GM21390 (cell line): ENCODE measurements around the gene FUT9.

ENCODE experiments used
- ATAC-seq: cut with Tn5 transposase; IDR thresholded peaks from one replicate; pipeline ENCODE4 v1.9.1; 2021; ENCODE audit not compliant: unreplicated experiment

Gene FUT9

GRCh38 chr6:96015518-96016333 lies at the start of gene FUT9:
Gene FUT9 (plus strand): TSS chr6:96015974. CDS start chr6:96203156, 187,182 bp downstream.
- ATAC-seq: no peak

GRCh38 chr6:95967594-95967993 lies 48.2 kb upstream of the FUT9 start:
- ATAC-seq: no peak

- ATAC-seq: no peak
Observed at GRCh38 chr6:95973976-95974375, 41.8 kb upstream of the FUT9 start.

- ATAC-seq: no peak
Observed at GRCh38 chr6:95978230-95978629, 37.5 kb upstream of the FUT9 start.

GRCh38 chr6:95991906-95992305 lies 23.9 kb upstream of the FUT9 start:
- no peak for ATAC-seq

- no peak for ATAC-seq
Observed at GRCh38 chr6:95994151-95994550, 21.6 kb upstream of the FUT9 start.

GRCh38 chr6:95998133-95998532 lies 17.6 kb upstream of the FUT9 start:
- ATAC-seq: no peak

GRCh38 chr6:96001891-96002575 lies 13.7 kb upstream of the FUT9 start:
- ATAC-seq: no peak

- ATAC-seq: no peak
Observed at GRCh38 chr6:96002576-96002910, 13.2 kb upstream of the FUT9 start.

- ATAC-seq: no peak
Observed at GRCh38 chr6:96002912-96003311, 12.9 kb upstream of the FUT9 start.

GRCh38 chr6:96007663-96008062 lies 8.1 kb upstream of the FUT9 start:
- no peak for ATAC-seq

GRCh38 chr6:96013531-96013930 lies 2.2 kb upstream of the FUT9 start:
- ATAC-seq: no peak

GRCh38 chr6:96014846-96015517 lies 792 bp upstream of the FUT9 start:
- no peak for ATAC-seq

- ATAC-seq: no peak
Observed at GRCh38 chr6:96016334-96017069, 728 bp downstream of the FUT9 start.

GRCh38 chr6:96017070-96017359 lies 1.2 kb downstream of the FUT9 start:
- ATAC-seq: no peak

- ATAC-seq: no peak
Observed at GRCh38 chr6:96022225-96022624, 6.5 kb downstream of the FUT9 start.

- no peak for ATAC-seq
Observed at GRCh38 chr6:96032661-96033060, 16.9 kb downstream of the FUT9 start.

GRCh38 chr6:96051555-96051954 lies 35.8 kb downstream of the FUT9 start:
- no peak for ATAC-seq

- ATAC-seq: no peak
Observed at GRCh38 chr6:96058082-96058481, 42.3 kb downstream of the FUT9 start.

- ATAC-seq: no peak
Observed at GRCh38 chr6:96059586-96059985, 43.8 kb downstream of the FUT9 start.

- ATAC-seq: no peak
Observed at GRCh38 chr6:96060249-96060648, 44.5 kb downstream of the FUT9 start.

GRCh38 chr6:96065213-96065612 lies 49.4 kb downstream of the FUT9 start:
- ATAC-seq: no peak
